Kidney epithelial cell (primary cell): ENCODE results near the gene BMP7. TPM values are rescaled to one million over a fixed set of nuclear protein-coding genes. Genes with fewer than 3 reads are reported as not detected.

ENCODE experiments used
- DNase-seq: peaks from one replicate; pipeline ENCODE4 v3.0.0-alpha.2; 2010; ENCODE audit warnings: low read depth
- H3K27me3 ChIP-seq: 2 replicates; pipeline ENCODE4 v1.6.0; 2011; ENCODE audit warnings: low read length; ENCODE audit not compliant: control insufficient read depth, insufficient read depth
- H3K36me3 ChIP-seq: 2 replicates; pipeline ENCODE4 v1.5.1; 2011; ENCODE audit warnings: low read length; ENCODE audit not compliant: control insufficient read depth, insufficient read depth
- H3K4me3 ChIP-seq: 2 replicates; pipeline ENCODE4 v1.5.1; 2011; ENCODE audit warnings: low read depth, mild to moderate bottlenecking, control low read depth, low read length
- total RNA-seq: library from RNA; depleted of rRNA; stranded (reverse); fragments of >200 nt; gene quantifications from 2 replicates; pipeline ENCODE4 v1.2.3, GENCODE V29; 2015
- TF ChIP-seq, protein P1 (sequence below): IDR thresholded peaks from 2 replicates; pipeline ENCODE4 v1.5.1; 2011; ENCODE audit warnings: mild to moderate bottlenecking, moderate library complexity, low read length, control low read depth, inconsistent platforms; ENCODE audit not compliant: insufficient read depth, poor library complexity, severe bottlenecking

The BMP7 gene
- total RNA-seq, 1 donor from 2014 or later: 21.8 TPM

- TF ChIP-seq, protein P1, sequence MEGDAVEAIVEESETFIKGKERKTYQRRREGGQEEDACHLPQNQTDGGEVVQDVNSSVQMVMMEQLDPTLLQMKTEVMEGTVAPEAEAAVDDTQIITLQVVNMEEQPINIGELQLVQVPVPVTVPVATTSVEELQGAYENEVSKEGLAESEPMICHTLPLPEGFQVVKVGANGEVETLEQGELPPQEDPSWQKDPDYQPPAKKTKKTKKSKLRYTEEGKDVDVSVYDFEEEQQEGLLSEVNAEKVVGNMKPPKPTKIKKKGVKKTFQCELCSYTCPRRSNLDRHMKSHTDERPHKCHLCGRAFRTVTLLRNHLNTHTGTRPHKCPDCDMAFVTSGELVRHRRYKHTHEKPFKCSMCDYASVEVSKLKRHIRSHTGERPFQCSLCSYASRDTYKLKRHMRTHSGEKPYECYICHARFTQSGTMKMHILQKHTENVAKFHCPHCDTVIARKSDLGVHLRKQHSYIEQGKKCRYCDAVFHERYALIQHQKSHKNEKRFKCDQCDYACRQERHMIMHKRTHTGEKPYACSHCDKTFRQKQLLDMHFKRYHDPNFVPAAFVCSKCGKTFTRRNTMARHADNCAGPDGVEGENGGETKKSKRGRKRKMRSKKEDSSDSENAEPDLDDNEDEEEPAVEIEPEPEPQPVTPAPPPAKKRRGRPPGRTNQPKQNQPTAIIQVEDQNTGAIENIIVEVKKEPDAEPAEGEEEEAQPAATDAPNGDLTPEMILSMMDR: no peak
- Histone ChIP-seq H3K36me3 (no peaks in the 10 kb centered on the region), H3K27me3 (peaks cover 48% of the 10 kb centered on the region), H3K4me3 (no peak overlapping the region)
- DNase-seq: no peak
Measured at GRCh38 chr20:57262784-57263609, 3.4 kb downstream of the BMP7 start.

DNA sequence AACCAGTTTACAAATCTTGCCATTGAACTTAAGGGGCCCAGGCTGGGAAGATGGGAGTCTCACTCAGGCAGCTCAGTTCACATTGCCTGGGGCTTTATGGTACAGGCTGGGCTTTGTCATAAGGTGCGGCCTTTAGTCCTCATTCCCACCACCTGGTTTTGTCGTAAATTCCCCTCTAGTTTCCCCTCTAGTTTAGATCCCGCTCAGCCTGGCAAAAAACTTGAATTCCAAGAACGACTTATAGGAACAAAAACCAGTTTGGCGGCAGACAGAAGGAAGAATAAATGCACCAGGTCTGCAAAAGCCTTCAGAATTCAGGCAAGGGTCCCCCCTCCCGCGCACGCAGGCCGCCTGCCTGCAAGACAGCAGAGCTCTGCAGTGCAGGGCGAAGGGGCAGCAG lies 4.1 kb downstream of the BMP7 start:
- TF ChIP-seq, protein P1: no peak
- peaks cover 42% of the 10 kb centered on the region for H3K27me3 ChIP-seq
- no peaks in the 10 kb centered on the region for H3K36me3 ChIP-seq
- DNase-seq: no peak
- H3K4me3 ChIP-seq: no peak overlapping the region

- peaks cover 35% of the 10 kb centered on the region for H3K27me3 ChIP-seq
- no peak overlapping the region for H3K4me3 ChIP-seq
- no peak for DNase-seq
- TF ChIP-seq, protein P1: no peak
- H3K36me3 ChIP-seq: no peaks in the 10 kb centered on the region
Measured at GRCh38 chr20:57261457-57262251, 4.8 kb downstream of the BMP7 start.

DNA sequence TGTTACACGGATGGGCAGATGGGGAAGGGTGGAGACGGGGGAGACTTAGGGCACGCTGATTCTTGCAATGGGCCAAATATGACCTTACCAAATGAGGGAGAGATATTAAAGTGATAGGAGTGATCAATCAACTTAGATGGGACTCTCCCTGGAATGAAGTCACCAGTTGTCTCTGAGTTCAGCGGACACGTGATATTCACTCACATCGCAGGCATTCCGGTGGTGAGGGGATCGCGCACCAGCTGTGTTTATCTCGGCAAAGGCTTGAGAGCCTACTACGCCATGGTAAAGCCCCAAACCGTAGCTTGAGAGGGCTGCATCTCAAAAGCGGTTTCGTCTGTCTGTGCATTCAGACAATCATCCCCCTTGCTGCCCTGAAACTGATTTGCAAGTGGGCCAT lies 5.5 kb downstream of the BMP7 start:
- Histone ChIP-seq H3K4me3 (no peak overlapping the region), H3K36me3 (no peaks in the 10 kb centered on the region), H3K27me3 (peaks cover 30% of the 10 kb centered on the region)
- peak; percentile 28 for DNase-seq
- TF ChIP-seq, protein P1: no peak

DNA sequence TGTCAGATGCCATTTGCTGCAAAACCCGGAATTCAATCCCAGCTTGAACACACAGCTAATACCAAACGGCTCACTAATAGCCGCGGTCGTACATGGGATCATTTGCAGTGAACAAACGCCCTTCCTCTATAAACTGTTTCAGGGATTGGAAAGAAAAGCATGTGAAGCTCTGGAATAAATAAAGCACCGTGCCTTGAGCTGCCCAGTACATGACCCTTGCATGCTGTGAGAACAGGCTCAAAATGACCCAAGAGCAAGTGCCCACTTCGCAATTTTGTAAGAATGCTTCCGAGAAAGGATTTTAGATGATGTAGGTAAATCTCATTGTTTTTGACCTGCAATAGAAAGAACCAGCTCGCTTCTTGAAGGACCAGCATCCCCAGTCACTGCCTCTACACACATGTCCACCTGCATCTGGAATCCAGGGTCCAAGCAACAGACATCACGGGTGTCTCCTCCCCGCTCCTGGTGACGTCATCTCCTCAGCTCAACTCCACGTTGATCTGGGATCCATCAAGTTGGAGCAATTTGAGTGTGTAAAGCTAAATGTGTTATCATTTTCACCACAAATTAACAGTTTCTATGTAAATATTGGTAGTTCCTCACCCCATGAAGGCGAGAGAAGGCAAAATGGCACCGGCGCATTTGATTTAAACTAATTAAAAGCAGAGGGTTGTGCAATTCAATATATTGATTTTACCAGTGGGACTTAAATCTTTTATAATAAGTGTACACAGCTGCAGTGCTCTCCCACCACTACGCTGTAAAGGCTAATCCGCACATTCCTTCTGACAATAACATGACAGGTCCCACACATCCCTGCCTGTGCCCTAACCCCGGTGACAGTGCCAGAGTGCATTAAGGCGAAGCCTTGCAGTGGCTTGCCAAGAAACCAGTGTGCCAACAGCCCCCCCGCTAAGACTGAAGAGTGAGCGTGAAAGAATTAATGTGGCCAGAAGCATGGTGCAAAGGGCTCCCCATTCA lies 6.2 kb downstream of the BMP7 start:
- no peaks in the 10 kb centered on the region for H3K36me3 ChIP-seq
- DNase-seq: no peak
- TF ChIP-seq, protein P1: no peak
- H3K4me3 ChIP-seq: no peak overlapping the region
- H3K27me3 ChIP-seq: peaks cover 23% of the 10 kb centered on the region
